ENCODE data around the gene DTD1.

DTD1 gene

GRCh38 chr20:18662279-18663040 is 74.6 kb downstream of the DTD1 start:
- DNase-seq (ENCODE audit: low read depth in 2 of 2) = no peak

- DNase-seq (ENCODE audit: low read depth in 2 of 2) = no peak
Measured at GRCh38 chr20:18663932-18664331, 76.1 kb downstream of the DTD1 start.

- DNase-seq (ENCODE audit: low read depth in 2 of 2) = no peak
Measured at GRCh38 chr20:18665135-18665534, 77.3 kb downstream of the DTD1 start.

GRCh38 chr20:18666803-18667415 is 79.1 kb downstream of the DTD1 start:
- DNase-seq (ENCODE audit: low read depth in 2 of 2) = no peak

GRCh38 chr20:18669241-18670019 is 81.6 kb downstream of the DTD1 start:
- no peak for DNase-seq (ENCODE audit: low read depth in 2 of 2)

GRCh38 chr20:18671203-18671710 is 83.4 kb downstream of the DTD1 start:
- DNase-seq (ENCODE audit: low read depth in 2 of 2) = no peak

GRCh38 chr20:18672834-18673233 is 85.0 kb downstream of the DTD1 start:
- no peak for DNase-seq (ENCODE audit: low read depth in 2 of 2)

- no peak for DNase-seq (ENCODE audit: low read depth in 2 of 2)
Measured at GRCh38 chr20:18676396-18676795, 88.5 kb downstream of the DTD1 start.

- DNase-seq (ENCODE audit: low read depth in 2 of 2) = no peak
Measured at GRCh38 chr20:18677126-18677525, 89.3 kb downstream of the DTD1 start.

- DNase-seq (ENCODE audit: low read depth in 2 of 2) = no peak
Measured at GRCh38 chr20:18678549-18679419, 90.9 kb downstream of the DTD1 start.

- no peak for DNase-seq (ENCODE audit: low read depth in 2 of 2)
Measured at GRCh38 chr20:18683839-18684238, 96.0 kb downstream of the DTD1 start.

GRCh38 chr20:18684775-18685174 is 96.9 kb downstream of the DTD1 start:
- no peak for DNase-seq (ENCODE audit: low read depth in 2 of 2)

GRCh38 chr20:18685406-18685805 is 97.6 kb downstream of the DTD1 start:
- no peak for DNase-seq (ENCODE audit: low read depth in 2 of 2)

- no peak for DNase-seq (ENCODE audit: low read depth in 2 of 2)
Measured at GRCh38 chr20:18686696-18687095, 98.8 kb downstream of the DTD1 start.

GRCh38 chr20:18688676-18689075 is 100.8 kb downstream of the DTD1 start:
- no peak for DNase-seq (ENCODE audit: low read depth in 2 of 2)

GRCh38 chr20:18689557-18689956 is 101.7 kb downstream of the DTD1 start:
- no peak for DNase-seq (ENCODE audit: low read depth in 2 of 2)

- no peak for DNase-seq (ENCODE audit: low read depth in 2 of 2)
Measured at GRCh38 chr20:18692447-18692846, 104.6 kb downstream of the DTD1 start.

- DNase-seq (ENCODE audit: low read depth in 2 of 2) = no peak
Measured at GRCh38 chr20:18694071-18694470, 106.2 kb downstream of the DTD1 start.

GRCh38 chr20:18695175-18695574 is 107.3 kb downstream of the DTD1 start:
- no peak for DNase-seq (ENCODE audit: low read depth in 2 of 2)

GRCh38 chr20:18698735-18699380 is 111.0 kb downstream of the DTD1 start:
- no peak for DNase-seq (ENCODE audit: low read depth in 2 of 2)

GRCh38 chr20:18701969-18702368 is 114.1 kb downstream of the DTD1 start:
- DNase-seq (ENCODE audit: low read depth in 2 of 2) = no peak

All from stimulated activated CD8-positive, alpha-beta memory T cell treated with anti-CD3 and anti-CD28 coated beads, Interleukin-7, amount 100 ng/mL, for 4 hours (primary cell).